Sigmoid colon (tissue), 7 donors: ENCODE measurements around the gene SLC4A9. TPM values are rescaled to one million over a fixed set of nuclear protein-coding genes. Genes with fewer than 3 reads are reported as not detected.
"Not testable (repeated sequence)": the region's sequence is repeated elsewhere in the genome, so short reads cannot be mapped to it uniquely, and the experiment has no call there.

Experiments
- DNase-seq: peaks from one replicate; pipeline ENCODE4 v3.0.0-alpha.2; 2019
- H3K27ac ChIP-seq, 4 donors: fragments of 200-600 bp; sonication (generic); one replicate each; pipeline ENCODE4 v1.5.1; 2016 to 2019; ENCODE audit warnings: mild to moderate bottlenecking in 1 of 4
- H3K27me3 ChIP-seq, 3 donors: fragments of 200-600 bp; sonication (generic); one replicate each; pipeline ENCODE4 v1.5.1; 2019; ENCODE audit warnings: mild to moderate bottlenecking in 1 of 3
- H3K36me3 ChIP-seq, 4 donors: fragments of 200-600 bp; sonication (generic); one replicate each; pipeline ENCODE4 v1.5.1; 2016 to 2019
- H3K4me1 ChIP-seq, 4 donors: fragments of 200-600 bp; sonication (generic); one replicate each; pipeline ENCODE4 v1.5.1; 2017 to 2019
- H3K4me3 ChIP-seq, 4 donors: fragments of 200-600 bp; sonication (generic); one replicate each; pipeline ENCODE4 v1.5.1; 2017 to 2019; ENCODE audit warnings: mild to moderate bottlenecking in 2 of 4, moderate library complexity in 1 of 4
- H3K9me3 ChIP-seq, 4 donors: fragments of 200-600 bp in 3 of 4; sonication (generic) in 3 of 4; one replicate each; pipeline versions ENCODE4 v1.5.1 to v1.6.1; 2013 to 2019
- CTCF ChIP-seq, 4 experiments: fragments of 450-650 bp in 3 of 4; fragments of 200-600 bp in 1 of 4; IDR thresholded peaks; one replicate each; pipeline ENCODE4 v1.5.1; 2016 to 2019; ENCODE audit warnings: antibody characterized with exemption in 4 of 4, mild to moderate bottlenecking in 3 of 4, moderate library complexity in 2 of 4
- EP300 ChIP-seq, 4 donors: sonication (generic); formaldehyde crosslinking; IDR thresholded peaks; one replicate each; pipeline ENCODE4 v1.6.1; 2017; ENCODE audit warnings: antibody characterized with exemption in 4 of 4
- POLR2A ChIP-seq, 2 donors: fragments of 450-650 bp; IDR thresholded peaks; one replicate each; pipeline ENCODE4 v1.6.1; 2016; ENCODE audit warnings: antibody characterized with exemption in 2 of 2, mild to moderate bottlenecking in 2 of 2, moderate library complexity in 2 of 2
- POLR2AphosphoS5 ChIP-seq, 4 donors: sonication (generic); formaldehyde crosslinking; IDR thresholded peaks; one replicate each; pipeline ENCODE4 v1.6.1; 2017; ENCODE audit warnings: antibody characterized with exemption in 4 of 4
- WGBS, 2 donors: extraction: QIAGEN DNeasy Blood & Tissue Kit; methylation state at CpG; one replicate each; pipeline ENCODE4 v1.1.7; 2013; 5-methylcytosine and 5-hydroxymethylcytosine counted together
- intact Hi-C: fragments of 100-400 bp; cut with DNase I; formaldehyde crosslinking; loops from one replicate; pipeline ENCODE4 v1.15.1; 2023
- polyA plus RNA-seq, 3 donors: library from polyadenylated mRNA; stranded (reverse); fragments of 200-250 nt; gene quantifications; one replicate each; pipeline ENCODE4 v1.2.3, GENCODE V29; 2013
- total RNA-seq, 4 donors: library from RNA; depleted of rRNA; stranded (reverse); fragments of >200 nt; gene quantifications; one replicate each; pipeline ENCODE4 v1.1.0, GENCODE V29; 2016
- donor health status: healthy with polysubstance abuse.
- donor health status: Bipolar disorder and iron deficiency.
- donor health status: healthy.

Gene SLC4A9
- total and polyA plus RNA-seq, 7 donors = 0.25 TPM; not detected in 6

GRCh38 chr5:140340605-140341121 lies 19.3 kb upstream of the SLC4A9 start:
- H3K36me3 ChIP-seq = peaks cover 0 to 10% (median 1%) of the 10 kb centered on the region in 4 donors
- peaks cover 0 to 85% (median 69%) of the 10 kb centered on the region in 4 donors for H3K4me1 ChIP-seq
- intact Hi-C loops = loop anchor here (10.0 kb wide), 1 partner anchor 266 kb away; no protein-coding TSS in a partner anchor
- no peak overlapping the region for H3K4me3 ChIP-seq
- H3K27ac ChIP-seq = peak overlapping the region; percentile 44 to 93 (median 68)
- no peaks in the 10 kb centered on the region for H3K9me3 ChIP-seq
- no peak for TF ChIP-seq CTCF (IDR thresholded peaks at IDR 0.05)
- TF ChIP-seq POLR2A (IDR thresholded peaks at IDR 0.05) = no peak
- TF ChIP-seq POLR2AphosphoS5 (IDR thresholded peaks at IDR 0.05) = no peak
- TF ChIP-seq EP300 (IDR thresholded peaks at IDR 0.05) = no peak
- DNase-seq = no peak
- H3K27me3 ChIP-seq = no peaks in the 10 kb centered on the region

- intact Hi-C loops = loop anchor here (10.0 kb wide), 1 partner anchor 267 kb away; no protein-coding TSS in a partner anchor
- peaks cover 0 to 10% (median 0%) of the 10 kb centered on the region in 4 donors for H3K36me3 ChIP-seq
Measured at GRCh38 chr5:140341591-140341990, 18.4 kb upstream of the SLC4A9 start.

GRCh38 chr5:140342287-140342686 lies 17.7 kb upstream of the SLC4A9 start:
- intact Hi-C loops = loop anchor here (10.0 kb wide), 1 partner anchor 267 kb away; no protein-coding TSS in a partner anchor
- Histone ChIP-seq H3K9me3 (no peaks in the 10 kb centered on the region), H3K27me3 (no peaks in the 10 kb centered on the region), H3K4me3 (no peak overlapping the region), H3K4me1 (peaks cover 0 to 80% (median 61%) of the 10 kb centered on the region in 4 donors), H3K27ac (peak overlapping the region; percentile 44 to 93 (median 68)), H3K36me3 (peaks cover 0 to 10% (median 0%) of the 10 kb centered on the region in 4 donors)
- peak in 3 of 4 donors; percentile 71 to 91 (median 82) for TF ChIP-seq EP300 (IDR thresholded peaks at IDR 0.05)
- no peak for TF ChIP-seq POLR2A (IDR thresholded peaks at IDR 0.05)
- TF ChIP-seq POLR2AphosphoS5 (IDR thresholded peaks at IDR 0.05) = peak in 3 of 4 donors; percentile 24 to 61 (median 28)
- peak; percentile 63 for DNase-seq
- WGBS, 2 donors = 51 to 85% methylated on average over 6 of the region's 6 CpGs

More at GRCh38 chr5:140341591-140341990, 18.4 kb upstream of the SLC4A9 start:
- peak; percentile 84 for DNase-seq
- peak in 3 of 4 donors; percentile 28 to 56 (median 51) for TF ChIP-seq POLR2AphosphoS5 (IDR thresholded peaks at IDR 0.05)
- TF ChIP-seq CTCF (IDR thresholded peaks at IDR 0.05) = no peak
- H3K4me3 ChIP-seq = no peak overlapping the region
- H3K27ac ChIP-seq = peak overlapping the region; percentile 44 to 93 (median 68)
- no peaks in the 10 kb centered on the region for H3K9me3 ChIP-seq
- H3K4me1 ChIP-seq = peaks cover 0 to 79% (median 61%) of the 10 kb centered on the region in 4 donors
- WGBS, 2 donors = 83 to 91% methylated on average over 5 of the region's 5 CpGs
- H3K27me3 ChIP-seq = no peaks in the 10 kb centered on the region

GRCh38 chr5:140342896-140343295 lies 17.1 kb upstream of the SLC4A9 start:
- Histone ChIP-seq H3K9me3 (no peaks in the 10 kb centered on the region), H3K4me1 (peaks cover 0 to 80% (median 57%) of the 10 kb centered on the region in 4 donors), H3K27ac (peak overlapping the region; percentile 44 to 93 (median 68)), H3K4me3 (no peak overlapping the region), H3K36me3 (peaks cover 0 to 10% (median 0%) of the 10 kb centered on the region in 4 donors), H3K27me3 (no peaks in the 10 kb centered on the region)
- TF ChIP-seq EP300 (IDR thresholded peaks at IDR 0.05) (no peak), CTCF (IDR thresholded peaks at IDR 0.05) (no peak), POLR2A (IDR thresholded peaks at IDR 0.05) (no peak), POLR2AphosphoS5 (IDR thresholded peaks at IDR 0.05) (no peak)
- peak; percentile 40 for DNase-seq
- 45 to 71% methylated on average over 1 of the region's 1 CpG for WGBS, 2 donors
- intact Hi-C loops = loop anchor here (10.0 kb wide), 1 partner anchor 268 kb away; no protein-coding TSS in a partner anchor

DNA sequence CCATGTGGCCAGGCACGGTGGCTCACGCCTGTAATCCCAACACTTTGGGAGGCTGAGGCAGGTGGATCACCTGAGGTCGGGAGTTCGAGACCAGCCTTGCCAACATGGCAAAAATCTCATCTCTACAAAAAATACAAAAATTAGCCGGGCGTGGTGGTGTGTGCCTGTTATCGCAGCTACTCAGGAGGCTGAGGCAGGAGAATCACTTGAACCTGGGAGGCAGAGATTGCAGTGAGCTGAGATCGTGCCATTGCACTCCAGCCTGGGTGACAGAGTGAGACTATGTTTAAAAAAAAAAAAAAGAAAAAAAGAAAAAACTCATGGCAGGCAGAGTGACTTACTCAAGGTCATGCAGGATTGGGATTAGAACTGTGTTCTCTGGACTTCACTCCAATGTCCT lies 16.1 kb upstream of the SLC4A9 start:
- 97% methylated on average over 8 of the region's 8 CpGs for WGBS, 2 donors
- H3K27ac ChIP-seq = peak overlapping the region in 2 of 4 donors; percentile 89 to 93
- H3K9me3 ChIP-seq, H3K36me3 ChIP-seq, H3K4me3 ChIP-seq, H3K27me3 ChIP-seq, DNase-seq: not testable (repeated sequence)
- intact Hi-C loops = loop anchor here (10.0 kb wide), 1 partner anchor 269 kb away; no protein-coding TSS in a partner anchor
- peaks cover 0 to 71% (median 48%) of the 10 kb centered on the region in 4 donors for H3K4me1 ChIP-seq
